Gastrocnemius medialis (tissue), 4 donors: ENCODE data around the gene MACC1. TPM values are rescaled to one million over a fixed set of nuclear protein-coding genes. Genes with fewer than 3 reads are reported as not detected.

Experiments
- ATAC-seq, 2 donors: fragments of 150-250 bp; one replicate each; pipeline ENCODE4 v1.9.1; 2016
- DNase-seq, 2 donors: peaks; one replicate each; pipeline ENCODE4 v3.0.0-alpha.2; 2019
- H3K27ac ChIP-seq, 4 donors: fragments of 200-600 bp; sonication (generic); 1 replicate in 1 of 4; 2 replicates in 3 of 4; pipeline ENCODE4 v1.5.1; 2016 to 2018; ENCODE audit warnings: mild to moderate bottlenecking in 2 of 4, moderate library complexity in 1 of 4
- H3K27me3 ChIP-seq, 3 donors: fragments of 200-600 bp; sonication (generic) in 2 of 3; 1 replicate in 1 of 3; 2 replicates in 2 of 3; pipeline versions ENCODE4 v1.5.1 to v1.6.0; 2016 to 2019; ENCODE audit warnings: mild to moderate bottlenecking in 1 of 3, moderate library complexity in 1 of 3
- H3K36me3 ChIP-seq, 2 donors: fragments of 200-600 bp; sonication (generic) in 1 of 2; one replicate each; pipeline ENCODE4 v1.5.1; 2017 to 2018
- H3K4me1 ChIP-seq, 2 donors: fragments of 200-600 bp; sonication (generic) in 1 of 2; one replicate each; pipeline ENCODE4 v1.5.1; 2016 to 2017; ENCODE audit warnings: mild to moderate bottlenecking in 2 of 2
- H3K4me3 ChIP-seq, 4 donors: fragments of 200-600 bp; sonication (generic) in 3 of 4; 1 replicate in 1 of 4; 2 replicates in 3 of 4; pipeline ENCODE4 v1.5.1; 2016 to 2019; ENCODE audit warnings: mild to moderate bottlenecking in 2 of 4
- H3K9me3 ChIP-seq, 3 donors: fragments of 200-600 bp; sonication (generic) in 2 of 3; 1 replicate in 1 of 3; 2 replicates in 2 of 3; pipeline ENCODE4 v1.5.1; 2016 to 2019
- CTCF ChIP-seq, 5 experiments: fragments of 450-650 bp in 3 of 5; fragments of 200-600 bp in 2 of 5; sonication (generic) in 2 of 5; IDR thresholded peaks in 4 of 5; conservative IDR thresholded peaks in 1 of 5; 1 replicate in 4 of 5; 2 replicates in 1 of 5; pipeline ENCODE4 v1.5.1; 2016 to 2019; ENCODE audit warnings: antibody characterized with exemption in 5 of 5, mild to moderate bottlenecking in 3 of 5, moderate library complexity in 3 of 5
- POLR2A ChIP-seq, 2 donors: fragments of 450-650 bp; IDR thresholded peaks; one replicate each; pipeline ENCODE4 v1.6.1; 2017; ENCODE audit warnings: antibody characterized with exemption in 2 of 2, mild to moderate bottlenecking in 2 of 2, moderate library complexity in 2 of 2
- in situ Hi-C, 4 donors: fragments of 200-750 bp; cut with MboI; loops; one replicate each; pipeline versions ENCODE4 v1.15.0 to v1.8.0; 2017; ENCODE audit warnings: low sequenced_read_pairs in 4 of 4
- intact Hi-C: fragments of 100-400 bp; cut with DNase I; formaldehyde crosslinking; loops from one replicate; pipeline ENCODE4 v1.15.1; 2023; ENCODE audit warnings: low total_unique reads
- total RNA-seq, 4 donors: library from RNA; depleted of rRNA; stranded (reverse); fragments of >200 nt; gene quantifications; one replicate each; pipeline versions ENCODE4 v1.1.0 to v1.2.3, GENCODE V29; 2016

Gene MACC1
- total RNA-seq, 4 donors from 2014 or later, result not detected

- H3K27ac ChIP-seq, result no peak overlapping the region
- intact Hi-C loops, result no loop called here
Measured at GRCh38 chr7:20089431-20089830, 127.8 kb downstream of the MACC1 start.

GRCh38 chr7:20085086-20085485 lies 132.1 kb downstream of the MACC1 start:
- in situ Hi-C loops, result no loop called here
- H3K27me3 ChIP-seq, result no peaks in the 10 kb centered on the region
- DNase-seq, result no peak
- TF ChIP-seq CTCF (IDR thresholded peaks at IDR 0.05 in 4 of 5, conservative IDR thresholded peaks at IDR 0.05 in 1 of 5) (no peak), POLR2A (IDR thresholded peaks at IDR 0.05) (no peak)
- H3K36me3 ChIP-seq, result no peaks in the 10 kb centered on the region
- H3K9me3 ChIP-seq, result no peaks in the 10 kb centered on the region
- no peak for ATAC-seq
- H3K27ac ChIP-seq, result no peak overlapping the region
- no peaks in the 10 kb centered on the region for H3K4me1 ChIP-seq
- no peak overlapping the region for H3K4me3 ChIP-seq
- intact Hi-C loops, result no loop called here

More at GRCh38 chr7:20089431-20089830, 127.8 kb downstream of the MACC1 start:
- no peaks in the 10 kb centered on the region for H3K9me3 ChIP-seq
- H3K4me3 ChIP-seq, result no peak overlapping the region
- no peak for DNase-seq
- TF ChIP-seq POLR2A (IDR thresholded peaks at IDR 0.05), result no peak
- no peak for TF ChIP-seq CTCF (IDR thresholded peaks at IDR 0.05 in 4 of 5, conservative IDR thresholded peaks at IDR 0.05 in 1 of 5)
- H3K36me3 ChIP-seq, result no peaks in the 10 kb centered on the region
- no peaks in the 10 kb centered on the region for H3K4me1 ChIP-seq
- no peaks in the 10 kb centered on the region for H3K27me3 ChIP-seq
- in situ Hi-C loops, result no loop called here
- no peak for ATAC-seq

Other genes with a start within 250 kb of the MACC1 start
- gene ITGB8, start 113.5 kb upstream of the MACC1 start, total RNA-seq, result under 1 TPM; 0.31 to 0.90 (median 0.56) TPM